H1 (cell line): ENCODE results near the gene ADPRS. TPM values are rescaled to one million over a fixed set of nuclear protein-coding genes. Genes with fewer than 3 reads are reported as not detected.
A peak's percentile ranks its signal among the peaks of the same experiment; 100 is the strongest.

Experiments used
- CTCF ChIA-PET: fragments of 300-600 bp; sonication (Branson Sonifier 250); formaldehyde crosslinking; loops from one replicate; lab custom pipeline; 2021; ENCODE audit not compliant: partially characterized antibody; lab: Charles Lee
- POLR2A ChIA-PET: fragments of 300-600 bp; sonication (Branson Sonifier 250); formaldehyde crosslinking; loops from one replicate; lab custom pipeline; 2021; ENCODE audit warnings: inconsistent platforms; ENCODE audit not compliant: partially characterized antibody; lab: Charles Lee
- DNase-seq, 2 experiments: peaks; one replicate each; pipeline versions ENCODE4 v3.0.0 to v3.0.0-alpha.2; 2010 to 2022; ENCODE audit warnings: low spot score in 2 of 2, low read depth in 1 of 2, mixed read lengths in 1 of 2
- FAIRE-seq: peaks from 2 replicates; lab custom pipeline; 2011; peaks lifted over from hg19 to GRCh38; lab: Jason Lieb, UNC
- H2AFZ ChIP-seq: 2 replicates; pipeline ENCODE4 v1.8.1; 2012; ENCODE audit warnings: low read length, inconsistent platforms
- H2AK5ac ChIP-seq: 2 replicates; pipeline ENCODE4 v1.6.1; 2013; ENCODE audit warnings: low read depth, low read length
- H2BK120ac ChIP-seq: replicated peaks from 2 replicates; pipeline ENCODE3; 2013; ENCODE audit warnings: low read depth, low read length, inconsistent platforms
- H2BK12ac ChIP-seq: 2 replicates; pipeline ENCODE4 v1.6.1; 2013; ENCODE audit warnings: low read depth, low read length
- H2BK15ac ChIP-seq: 2 replicates; pipeline ENCODE4 v1.6.1; 2013; ENCODE audit warnings: low read length
- H2BK20ac ChIP-seq: 2 replicates; pipeline ENCODE4 v1.6.1; 2013; ENCODE audit warnings: low read length
- H2BK5ac ChIP-seq: 2 replicates; pipeline ENCODE4 v1.6.1; 2013; ENCODE audit warnings: low read depth, low read length
- H3K14ac ChIP-seq: 2 replicates; pipeline ENCODE4 v1.6.1; 2013; ENCODE audit warnings: inconsistent platforms; ENCODE audit not compliant: insufficient read length
- H3K18ac ChIP-seq: 2 replicates; pipeline ENCODE4 v1.6.1; 2013; ENCODE audit warnings: low read length; ENCODE audit errors: extremely low read depth
- H3K23ac ChIP-seq: 2 replicates; pipeline ENCODE4 v1.6.1; 2013; ENCODE audit warnings: inconsistent platforms; ENCODE audit not compliant: insufficient read length
- H3K23me2 ChIP-seq: 2 replicates; pipeline ENCODE4 v1.6.1; 2013; ENCODE audit warnings: low read depth, low read length
- H3K27ac ChIP-seq: 2 replicates; pipeline ENCODE4 v1.6.1; 2011; ENCODE audit warnings: low read depth, low read length, inconsistent platforms
- H3K27me3 ChIP-seq, 4 experiments: replicated peaks in 1 of 4; 1 replicate in 1 of 4; 2 replicates in 3 of 4; pipeline versions ENCODE4 v1.6.1 to v1.8.1; 2011 to 2013; ENCODE audit warnings: low read length in 3 of 4, mild to moderate bottlenecking in 3 of 4, inconsistent platforms in 2 of 4, mixed read lengths in 2 of 4, moderate library complexity in 1 of 4; ENCODE audit not compliant: control insufficient read depth in 3 of 4, insufficient read depth in 3 of 4; ENCODE audit errors: extremely low read depth in 1 of 4
- H3K36me3 ChIP-seq, 4 experiments: 2 replicates each; pipeline versions ENCODE4 v1.6.1 to v1.8.1; 2011 to 2013; ENCODE audit warnings: mild to moderate bottlenecking in 4 of 4, low read length in 3 of 4, moderate library complexity in 2 of 4, control low read depth in 1 of 4, inconsistent platforms in 1 of 4; ENCODE audit not compliant: insufficient read depth in 4 of 4, control insufficient read depth in 2 of 4
- H3K4ac ChIP-seq: replicated peaks from 2 replicates; pipeline ENCODE3; 2013; ENCODE audit warnings: low read length, low read depth, mixed read lengths, inconsistent platforms; ENCODE audit not compliant: insufficient read length
- H3K4me1 ChIP-seq, 4 experiments: replicated peaks in 1 of 4; 1 replicate in 1 of 4; 2 replicates in 3 of 4; pipeline versions ENCODE4 v1.6.1 to v1.8.1; 2011 to 2013; ENCODE audit warnings: low read length in 3 of 4, inconsistent platforms in 2 of 4, mixed read lengths in 1 of 4; ENCODE audit not compliant: insufficient read depth in 4 of 4, control insufficient read depth in 3 of 4
- H3K4me2 ChIP-seq, 2 experiments: 2 replicates each; pipeline versions ENCODE4 v1.6.1 to v1.8.1; 2011 to 2013; ENCODE audit warnings: low read depth in 2 of 2, low read length in 2 of 2, control low read depth in 1 of 2, inconsistent platforms in 1 of 2, mild to moderate bottlenecking in 1 of 2; ENCODE audit not compliant: insufficient read depth in 1 of 2
- H3K4me3 ChIP-seq, 4 experiments: fragments of 200-600, 300-600 bp in 1 of 4; sonication (generic), shearing (Covaris generic), sonication (Bioruptor Twin) in 1 of 4; 2 replicates each; pipeline versions ENCODE4 v1.5.1 to v1.8.1; 2011 to 2016; ENCODE audit warnings: low read length in 4 of 4, low read depth in 3 of 4, control low read depth in 2 of 4, inconsistent platforms in 2 of 4, mild to moderate bottlenecking in 2 of 4, mixed read lengths in 1 of 4, moderate library complexity in 1 of 4; ENCODE audit not compliant: insufficient read depth in 2 of 4; ENCODE audit errors: extremely low read depth in 1 of 4
- H3K56ac ChIP-seq: replicated peaks from 2 replicates; pipeline ENCODE3; 2013; ENCODE audit warnings: low read depth, mild to moderate bottlenecking, mixed read lengths, low read length, inconsistent platforms; ENCODE audit not compliant: insufficient read length
- H3K79me1 ChIP-seq: 2 replicates; pipeline ENCODE4 v1.6.1; 2013; ENCODE audit warnings: low read depth, low read length, control low read depth
- H3K79me2 ChIP-seq, 2 experiments: 2 replicates each; pipeline versions ENCODE4 v1.6.1 to v1.8.1; 2012 to 2013; ENCODE audit warnings: low read length in 2 of 2, mild to moderate bottlenecking in 2 of 2, inconsistent platforms in 1 of 2; ENCODE audit not compliant: insufficient read depth in 2 of 2, control insufficient read depth in 1 of 2
- H3K9ac ChIP-seq, 4 experiments: replicated peaks in 1 of 4; 1 replicate in 1 of 4; 2 replicates in 3 of 4; pipeline versions ENCODE4 v1.6.1 to v1.8.1; 2011 to 2013; ENCODE audit warnings: low read depth in 3 of 4, low read length in 3 of 4, control low read depth in 2 of 4, mild to moderate bottlenecking in 2 of 4, moderate library complexity in 2 of 4, inconsistent platforms in 1 of 4; ENCODE audit errors: extremely low read depth in 1 of 4
- H3K9me3 ChIP-seq, 2 experiments: 2 replicates each; pipeline versions ENCODE4 v1.6.1 to v1.8.1; 2012 to 2013; ENCODE audit warnings: mild to moderate bottlenecking in 2 of 2, moderate library complexity in 2 of 2, control low read depth in 1 of 2, inconsistent platforms in 1 of 2, low read depth in 1 of 2, low read length in 1 of 2, mixed read lengths in 1 of 2; ENCODE audit not compliant: insufficient read depth in 2 of 2
- H4K20me1 ChIP-seq, 2 experiments: replicated peaks in 1 of 2; 2 replicates each; pipeline versions ENCODE3 to v1.8.1; 2011 to 2013; ENCODE audit warnings: inconsistent platforms in 2 of 2, low read length in 2 of 2, mild to moderate bottlenecking in 1 of 2; ENCODE audit not compliant: insufficient read depth in 2 of 2, control insufficient read depth in 1 of 2
- H4K5ac ChIP-seq: 2 replicates; pipeline ENCODE4 v1.6.1; 2013; ENCODE audit warnings: low read length, low read depth, mixed read lengths, inconsistent platforms; ENCODE audit not compliant: insufficient read length
- H4K8ac ChIP-seq: 2 replicates; pipeline ENCODE4 v1.8.0; 2013; ENCODE audit warnings: mild to moderate bottlenecking, moderate library complexity, low read length, inconsistent platforms; ENCODE audit not compliant: insufficient read depth; ENCODE audit errors: extremely low read depth
- H4K91ac ChIP-seq: replicated peaks from 2 replicates; pipeline ENCODE3; 2013; ENCODE audit warnings: low read length, mixed read lengths, inconsistent platforms; ENCODE audit not compliant: insufficient read length
- BACH1 ChIP-seq: IDR thresholded peaks from 2 replicates; pipeline ENCODE4 v1.6.1; 2012; ENCODE audit warnings: low read length, improper control_type of control experiment
- CEBPB ChIP-seq: IDR thresholded peaks from 2 replicates; pipeline ENCODE4 v1.6.1; 2012; ENCODE audit warnings: low read depth, low read length
- KDM5A ChIP-seq: fragments of 200-600 bp; IDR thresholded peaks from 2 replicates; pipeline ENCODE4 v1.7.1; 2012; ENCODE audit warnings: mild to moderate bottlenecking, low read length, inconsistent platforms, mixed read lengths
- PHF8 ChIP-seq: fragments of 200-600 bp; sonication (generic); conservative IDR thresholded peaks from 2 replicates; pipeline ENCODE4 v1.7.1; 2012; ENCODE audit warnings: low read depth, mild to moderate bottlenecking, inconsistent platforms, low read length, moderate library complexity
- POLR2A ChIP-seq, 2 experiments: IDR thresholded peaks; 1 replicate in 1 of 2; 2 replicates in 1 of 2; pipeline ENCODE4 v1.6.1; 2011; ENCODE audit warnings: low read depth in 2 of 2, low read length in 2 of 2, mild to moderate bottlenecking in 2 of 2; ENCODE audit errors: control extremely low read depth in 1 of 2
- RNF2 ChIP-seq: fragments of 200-900, 300-1000 bp; sonication (generic); IDR thresholded peaks from 2 replicates; pipeline ENCODE4 v1.7.1; 2016; ENCODE audit warnings: borderline replicate concordance, low read depth, mild to moderate bottlenecking, antibody characterized with exemption, low read length; ENCODE audit not compliant: poor library complexity, severe bottlenecking; ENCODE audit errors: missing control alignments
- SP2 ChIP-seq: IDR thresholded peaks from 2 replicates; pipeline ENCODE4 v1.6.1; 2012; ENCODE audit warnings: mild to moderate bottlenecking, low read length, inconsistent platforms
- SUZ12 ChIP-seq: fragments of 200-600 bp; sonication (generic); IDR thresholded peaks from 2 replicates; pipeline ENCODE4 v1.6.1; 2012; ENCODE audit warnings: mild to moderate bottlenecking, inconsistent platforms, low read length, moderate library complexity, mixed read lengths
- ZNF274 ChIP-seq: IDR thresholded peaks from 2 replicates; pipeline ENCODE4 v1.7.0; 2012; ENCODE audit warnings: low read length, borderline replicate concordance; ENCODE audit errors: extremely low read depth
- WGBS, 2 experiments: shearing (Covaris generic) in 1 of 2; methylation state at CpG; one replicate each; pipeline versions ENCODE4 v1.1.6 to v1.1.7; 2013 to 2015; ENCODE audit warnings: low lambda C conversion rate in 2 of 2, mixed read lengths in 2 of 2, inconsistent platforms in 1 of 2, low coverage in 1 of 2, missing lambda C conversion rate in 1 of 2; ENCODE audit not compliant: insufficient replicate concordance in 2 of 2, insufficient coverage in 1 of 2, insufficient read length in 1 of 2; ENCODE audit errors: extremely low coverage in 1 of 2, missing lambda C conversion rate in 1 of 2; 5-methylcytosine and 5-hydroxymethylcytosine counted together
- polyA plus RNA-seq, 7 experiments: library from polyadenylated mRNA; depleted of rRNA in 3 of 7; stranded (reverse) in 5 of 7; unstranded in 2 of 7; fragments of >200 nt in 5 of 7; fragments of 200-250 nt in 2 of 7; gene quantifications; 1 replicate in 5 of 7; 2 replicates in 1 of 7; 4 replicates in 1 of 7; pipeline versions ENCODE4 v1.2.1 to v1.2.3, GENCODE V29; 2011 to 2013; ENCODE audit warnings: missing spikeins in 2 of 7, mixed read lengths in 2 of 7
- total RNA-seq: library from RNA; stranded (reverse); fragmentation: NEBNext Ultra II Directional; extraction: Animal tissue kit (Norgen Biotek cat#: 25700); gene quantifications from 2 replicates; pipeline ENCODE4 v1.2.1, GENCODE V29; 2021
- TF ChIP-seq, protein P1 (sequence below): IDR thresholded peaks from 2 replicates; pipeline ENCODE4 v1.6.1; 2012; ENCODE audit warnings: inconsistent platforms

ADPRS gene
- total and polyA plus RNA-seq, 2 of the 8 experiments (the other 6 are each of a cell fraction or from before 2014, with no cell fraction given) = 22.9 to 38.1 TPM

DNA sequence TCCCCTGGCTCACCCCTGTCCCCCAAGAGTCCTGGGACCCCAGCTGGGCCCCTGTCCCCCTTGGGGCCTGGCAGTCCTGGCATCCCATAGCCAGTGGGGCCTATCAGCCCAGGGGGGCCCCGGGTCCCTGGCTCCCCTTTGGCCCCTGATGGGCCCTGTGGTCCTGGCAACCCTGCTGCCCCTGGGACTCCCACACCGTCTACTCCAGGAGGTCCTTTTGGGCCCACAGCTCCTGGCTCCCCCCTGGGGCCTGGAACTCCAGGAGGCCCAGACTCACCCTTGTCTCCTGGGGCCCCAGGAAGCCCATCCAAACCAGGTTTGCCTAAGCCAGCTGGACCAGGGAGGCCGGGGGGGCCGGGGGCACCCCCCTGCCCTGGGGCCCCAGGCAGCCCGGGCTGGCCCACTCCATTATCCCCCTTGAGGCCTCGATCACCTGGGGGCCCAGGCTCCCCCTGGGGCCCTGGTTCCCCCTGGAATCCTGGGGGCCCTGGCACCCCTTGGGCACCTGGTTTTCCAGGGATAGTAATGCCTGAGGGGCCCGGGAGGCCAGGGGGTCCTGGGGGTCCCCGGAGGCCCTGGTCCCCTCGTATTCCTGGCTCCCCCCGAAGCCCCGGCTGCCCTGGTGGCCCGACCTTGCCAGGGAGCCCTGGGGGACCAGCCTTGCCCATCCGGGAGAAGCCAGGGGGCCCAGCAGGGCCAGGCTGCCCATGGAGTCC, 10.1 kb downstream of the ADPRS start:
- no peak overlapping the region for H3K14ac ChIP-seq
- no peaks in the 10 kb centered on the region for H3K9me3 ChIP-seq
- no peak overlapping the region for H3K4me2 ChIP-seq
- no peak overlapping the region for H2AFZ ChIP-seq
- H3K79me1 ChIP-seq = no peaks in the 10 kb centered on the region
- no peak overlapping the region for H3K4ac ChIP-seq
- H2BK15ac ChIP-seq = no peak overlapping the region
- H2BK5ac ChIP-seq = no peak overlapping the region
- peaks cover 5 to 12% (median 9%) of the 10 kb centered on the region in 4 experiments; a peak in 7 of 8 replicates for H3K36me3 ChIP-seq
- CTCF ChIA-PET = interaction anchor here (4.6 to 32.6 kb wide), 3 partner anchors 12 to 39 kb away, joined by 38 to 738 read pairs (median 74); no protein-coding TSS in a partner anchor
- H3K4me3 ChIP-seq = no peak overlapping the region
- POLR2A ChIA-PET = interaction anchor here (0.7 to 7.8 kb wide), 3 partner anchors 35 to 169 kb away, joined by 4 to 61 read pairs (median 10); no protein-coding TSS in a partner anchor
- FAIRE-seq = no peak
- H3K56ac ChIP-seq = no peak overlapping the region
- no peak overlapping the region for H3K18ac ChIP-seq
- H2BK120ac ChIP-seq = no peak overlapping the region
- 93% methylated on average over 10 of the region's 13 CpGs; no CpG with 5 or more reads in 1 of the 2 experiments for WGBS, 2 experiments
- H3K23me2 ChIP-seq = no peaks in the 10 kb centered on the region
- H3K23ac ChIP-seq = no peak overlapping the region
- no peak for DNase-seq
- 0 out of 7 replicates have a peak, but pooled peaks cover 0 to 2% (median 0%) of the 10 kb centered on the region in 4 experiments for H3K27me3 ChIP-seq
- no peaks in the 10 kb centered on the region for H3K79me2 ChIP-seq
- no peak overlapping the region for H2BK20ac ChIP-seq
- H4K91ac ChIP-seq = no peak overlapping the region
- no peaks in the 10 kb centered on the region for H4K20me1 ChIP-seq
- peaks cover 0 to 11% (median 7%) of the 10 kb centered on the region in 4 experiments; a peak in 3 of 7 replicates for H3K4me1 ChIP-seq
- no peak overlapping the region for H4K5ac ChIP-seq
- H4K8ac ChIP-seq = peak overlapping the region; percentile 80
- no peak overlapping the region for H2BK12ac ChIP-seq
- H2AK5ac ChIP-seq = no peak overlapping the region
- no peak overlapping the region for H3K27ac ChIP-seq
- H3K9ac ChIP-seq = no peak overlapping the region
- TF ChIP-seq RNF2 (no peak), BACH1 (no peak), KDM5A (no peak), SP2 (no peak), ZNF274 (no peak), SUZ12 (no peak), CEBPB (no peak), PHF8 (no peak), POLR2A (IDR thresholded peaks at IDR 0.05; ENCODE audit: control extremely low read depth in 1 of 2, low read depth in 2 of 2, low read length in 2 of 2) (no peak)
- TF ChIP-seq, protein P1, sequence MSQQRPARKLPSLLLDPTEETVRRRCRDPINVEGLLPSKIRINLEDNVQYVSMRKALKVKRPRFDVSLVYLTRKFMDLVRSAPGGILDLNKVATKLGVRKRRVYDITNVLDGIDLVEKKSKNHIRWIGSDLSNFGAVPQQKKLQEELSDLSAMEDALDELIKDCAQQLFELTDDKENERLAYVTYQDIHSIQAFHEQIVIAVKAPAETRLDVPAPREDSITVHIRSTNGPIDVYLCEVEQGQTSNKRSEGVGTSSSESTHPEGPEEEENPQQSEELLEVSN = no peak
